CD4-positive, alpha-beta memory T cell (primary cell): Measurements from ENCODE around the gene POLN. TPM values are rescaled to one million over a fixed set of nuclear protein-coding genes. Genes with fewer than 3 reads are reported as not detected.

Source experiments
- CTCF ChIA-PET: fragments of 350-600 bp; sonication (Branson Sonifier 250); formaldehyde crosslinking; loops from one replicate; lab custom pipeline; 2021; ENCODE audit warnings: inconsistent platforms; ENCODE audit not compliant: partially characterized antibody; lab: Charles Lee
- POLR2A ChIA-PET: fragments of 350-600 bp; sonication (Branson Sonifier 250); formaldehyde crosslinking; loops from one replicate; lab custom pipeline; 2021; ENCODE audit not compliant: partially characterized antibody; lab: Charles Lee
- DNase-seq, 5 donors: peaks; one replicate each; pipeline versions ENCODE4 v3.0.0 to v3.0.0-alpha.2; 2020 to 2022; ENCODE audit warnings: mixed read lengths in 1 of 5
- H3K27ac ChIP-seq: one replicate; pipeline ENCODE4 v1.7.0; 2013; ENCODE audit warnings: low read depth, low read length
- H3K27me3 ChIP-seq: 2 replicates; pipeline ENCODE4 v1.7.0; 2013; ENCODE audit warnings: mild to moderate bottlenecking, low read length, moderate library complexity; ENCODE audit not compliant: insufficient read depth
- H3K36me3 ChIP-seq: 2 replicates; pipeline ENCODE4 v1.7.0; 2013; ENCODE audit warnings: mild to moderate bottlenecking, low read length, moderate library complexity; ENCODE audit not compliant: insufficient read depth
- H3K4me1 ChIP-seq: 2 replicates; pipeline ENCODE4 v1.7.0; 2013; ENCODE audit warnings: mild to moderate bottlenecking, low read length, moderate library complexity; ENCODE audit not compliant: insufficient read depth
- H3K4me3 ChIP-seq, 2 donors: one replicate each; pipeline ENCODE4 v1.7.0; 2013; ENCODE audit warnings: low read length in 2 of 2, mild to moderate bottlenecking in 1 of 2
- H3K9me3 ChIP-seq, 2 donors: one replicate each; pipeline ENCODE4 v1.7.0; 2013; ENCODE audit warnings: low read length in 2 of 2, control low read depth in 1 of 2; ENCODE audit not compliant: control insufficient read depth in 1 of 2
- H3K27ac Mint-ChIP-seq, 7 donors: one replicate each; pipeline ENCODE4 v1.8.0; 2020 to 2021; ENCODE audit warnings: mixed read lengths in 7 of 7, mild to moderate bottlenecking in 6 of 7, inconsistent platforms in 3 of 7, moderate library complexity in 3 of 7
- H3K27me3 Mint-ChIP-seq, 2 donors: one replicate each; pipeline ENCODE4 v1.8.0; 2020 to 2021; ENCODE audit warnings: mixed read lengths in 2 of 2
- H3K36me3 Mint-ChIP-seq, 2 donors: one replicate each; pipeline ENCODE4 v1.8.0; 2020 to 2021; ENCODE audit warnings: mixed read lengths in 2 of 2, inconsistent platforms in 1 of 2, mild to moderate bottlenecking in 1 of 2
- H3K4me1 Mint-ChIP-seq, 4 donors: one replicate each; pipeline ENCODE4 v1.8.0; 2020 to 2021; ENCODE audit warnings: mixed read lengths in 4 of 4, mild to moderate bottlenecking in 1 of 4
- H3K4me3 Mint-ChIP-seq, 8 donors: one replicate each; pipeline ENCODE4 v1.8.0; 2020 to 2021; ENCODE audit warnings: mixed read lengths in 8 of 8, mild to moderate bottlenecking in 7 of 8, moderate library complexity in 6 of 8, inconsistent platforms in 3 of 8
- H3K9me3 Mint-ChIP-seq, 8 donors: one replicate each; pipeline ENCODE4 v1.8.0; 2020 to 2021; ENCODE audit warnings: mixed read lengths in 8 of 8, mild to moderate bottlenecking in 5 of 8, inconsistent platforms in 3 of 8, moderate library complexity in 1 of 8
- intact Hi-C: fragments of 100-400 bp; cut with micrococcal nuclease; formaldehyde crosslinking; loops from one replicate; pipeline ENCODE4 v1.15.1; 2023
- polyA plus RNA-seq, 2 donors: library from polyadenylated mRNA; unstranded; fragments of 300-500 nt; fragmentation: Illumina TruSeq; gene quantifications; one replicate each; pipeline ENCODE4 v1.2.3, GENCODE V29; 2021
- total RNA-seq, 2 experiments: library from RNA; stranded (reverse); gene quantifications; one replicate each; pipeline ENCODE4 v1.2.3, GENCODE V29; 2021

POLN gene
- total and polyA plus RNA-seq, 4 experiments from 2014 or later: 0.24 to 4.4 (median 2.8) TPM

GRCh38 chr4:2193326-2193725 lies 48.6 kb downstream of the POLN start:
- Mint-ChIP-seq H3K9me3 (peaks cover 0 to 4% (median 0%) of the 10 kb centered on the region in 8 donors), H3K4me3 (no peak overlapping the region), H3K27ac (no peak overlapping the region), H3K4me1 (no peaks in the 10 kb centered on the region), H3K36me3 (peaks cover 9 to 28% of the 10 kb centered on the region in 2 donors), H3K27me3 (no peaks in the 10 kb centered on the region)
- Histone ChIP-seq H3K4me3 (no peak overlapping the region), H3K36me3 (peaks cover 5% of the 10 kb centered on the region), H3K4me1 (no peaks in the 10 kb centered on the region), H3K27ac (no peak overlapping the region), H3K9me3 (no peaks in the 10 kb centered on the region), H3K27me3 (no peaks in the 10 kb centered on the region)
- intact Hi-C loops: no loop called here
- no peak for DNase-seq
- ChIA-PET POLR2A (no interaction called here), CTCF (interaction anchor here (1.5 kb wide), 1 partner anchor 8 kb away, joined by 3 read pairs; no protein-coding TSS in a partner anchor)

GRCh38 chr4:2186865-2187172 lies 55.1 kb downstream of the POLN start:
- Histone ChIP-seq H3K4me3 (no peak overlapping the region), H3K36me3 (no peaks in the 10 kb centered on the region), H3K9me3 (peaks cover 0 to 6% of the 10 kb centered on the region in 2 donors), H3K4me1 (no peaks in the 10 kb centered on the region), H3K27ac (no peak overlapping the region), H3K27me3 (no peaks in the 10 kb centered on the region)
- Mint-ChIP-seq H3K27ac (no peak overlapping the region), H3K36me3 (peaks cover 18 to 48% of the 10 kb centered on the region in 2 donors), H3K9me3 (peaks cover 0 to 36% (median 17%) of the 10 kb centered on the region in 8 donors), H3K27me3 (peaks cover 0 to 1% of the 10 kb centered on the region in 2 donors), H3K4me3 (no peak overlapping the region), H3K4me1 (no peaks in the 10 kb centered on the region)
- POLR2A ChIA-PET: interaction anchor here (1.1 kb wide), 1 partner anchor 15 kb away, joined by 3 read pairs; no protein-coding TSS in a partner anchor
- CTCF ChIA-PET: no interaction called here
- intact Hi-C loops: no loop called here
- no peak for DNase-seq

- Histone ChIP-seq H3K4me3 (no peak overlapping the region), H3K27me3 (no peaks in the 10 kb centered on the region), H3K9me3 (peaks cover 0 to 6% of the 10 kb centered on the region in 2 donors), H3K4me1 (no peaks in the 10 kb centered on the region), H3K36me3 (no peaks in the 10 kb centered on the region), H3K27ac (no peak overlapping the region)
- intact Hi-C loops: no loop called here
- H3K4me1 Mint-ChIP-seq: no peaks in the 10 kb centered on the region
- CTCF ChIA-PET: no interaction called here
- H3K9me3 Mint-ChIP-seq: peaks cover 0 to 36% (median 17%) of the 10 kb centered on the region in 8 donors
- DNase-seq: no peak
- H3K36me3 Mint-ChIP-seq: peaks cover 18 to 47% of the 10 kb centered on the region in 2 donors
- H3K27me3 Mint-ChIP-seq: peaks cover 1 to 3% of the 10 kb centered on the region in 2 donors
- H3K4me3 Mint-ChIP-seq: no peak overlapping the region
- POLR2A ChIA-PET: no interaction called here
- no peak overlapping the region for H3K27ac Mint-ChIP-seq
These were observed 55.6 kb downstream of the POLN start for GRCh38 chr4:2186133-2186864.

GRCh38 chr4:2183394-2183793 lies 58.5 kb downstream of the POLN start:
- DNase-seq: no peak
- POLR2A ChIA-PET: no interaction called here
- H3K27ac Mint-ChIP-seq: peak overlapping the region in 2 of 7 donors; percentile 3 to 43
- peaks cover 1 to 3% of the 10 kb centered on the region in 2 donors for H3K27me3 Mint-ChIP-seq
- CTCF ChIA-PET: no interaction called here
- H3K27ac ChIP-seq: no peak overlapping the region
- H3K9me3 Mint-ChIP-seq: peaks cover 0 to 36% (median 17%) of the 10 kb centered on the region in 8 donors
- intact Hi-C loops: no loop called here
- no peak overlapping the region for H3K4me3 ChIP-seq
- peaks cover 18 to 44% of the 10 kb centered on the region in 2 donors for H3K36me3 Mint-ChIP-seq
- no peaks in the 10 kb centered on the region for H3K27me3 ChIP-seq
- peaks cover 0 to 6% of the 10 kb centered on the region in 2 donors for H3K9me3 ChIP-seq
- no peak overlapping the region for H3K4me3 Mint-ChIP-seq
- H3K36me3 ChIP-seq: no peaks in the 10 kb centered on the region
- H3K4me1 ChIP-seq: no peaks in the 10 kb centered on the region
- no peaks in the 10 kb centered on the region for H3K4me1 Mint-ChIP-seq

GRCh38 chr4:2182994-2183393 lies 58.9 kb downstream of the POLN start:
- CTCF ChIA-PET: no interaction called here

GRCh38 chr4:2180410-2180809 lies 61.5 kb downstream of the POLN start:
- CTCF ChIA-PET: interaction anchor here (0.6 kb wide), 1 partner anchor 329 kb away, joined by 4 read pairs; no protein-coding TSS in a partner anchor
- Histone ChIP-seq H3K4me1 (no peaks in the 10 kb centered on the region), H3K27ac (no peak overlapping the region), H3K9me3 (no peaks in the 10 kb centered on the region), H3K27me3 (no peaks in the 10 kb centered on the region), H3K4me3 (no peak overlapping the region), H3K36me3 (no peaks in the 10 kb centered on the region)
- intact Hi-C loops: no loop called here
- DNase-seq: no peak
- Mint-ChIP-seq H3K27me3 (peaks cover 1 to 3% of the 10 kb centered on the region in 2 donors), H3K36me3 (peaks cover 8 to 21% of the 10 kb centered on the region in 2 donors), H3K27ac (no peak overlapping the region), H3K9me3 (peaks cover 0 to 12% (median 2%) of the 10 kb centered on the region in 8 donors), H3K4me1 (no peaks in the 10 kb centered on the region), H3K4me3 (no peak overlapping the region)
- POLR2A ChIA-PET: no interaction called here

More at GRCh38 chr4:2182994-2183393, 58.9 kb downstream of the POLN start:
- no peaks in the 10 kb centered on the region for H3K27me3 ChIP-seq
- Mint-ChIP-seq H3K9me3 (peaks cover 0 to 34% (median 17%) of the 10 kb centered on the region in 8 donors), H3K27ac (no peak overlapping the region), H3K4me3 (no peak overlapping the region), H3K36me3 (peaks cover 18 to 42% of the 10 kb centered on the region in 2 donors), H3K27me3 (peaks cover 1 to 3% of the 10 kb centered on the region in 2 donors), H3K4me1 (no peaks in the 10 kb centered on the region)
- no peak for DNase-seq
- no peaks in the 10 kb centered on the region for H3K36me3 ChIP-seq
- intact Hi-C loops: no loop called here
- POLR2A ChIA-PET: no interaction called here
- H3K4me3 ChIP-seq: no peak overlapping the region
- no peaks in the 10 kb centered on the region for H3K4me1 ChIP-seq
- no peak overlapping the region for H3K27ac ChIP-seq
- H3K9me3 ChIP-seq: peaks cover 0 to 6% of the 10 kb centered on the region in 2 donors

- Mint-ChIP-seq H3K9me3 (peaks cover 0 to 8% (median 1%) of the 10 kb centered on the region in 8 donors), H3K36me3 (peaks cover 4 to 14% of the 10 kb centered on the region in 2 donors), H3K4me3 (no peak overlapping the region), H3K4me1 (no peaks in the 10 kb centered on the region), H3K27me3 (peaks cover 1 to 3% of the 10 kb centered on the region in 2 donors), H3K27ac (no peak overlapping the region)
- CTCF ChIA-PET: no interaction called here
- intact Hi-C loops: no loop called here
- Histone ChIP-seq H3K4me1 (no peaks in the 10 kb centered on the region), H3K4me3 (no peak overlapping the region), H3K9me3 (no peaks in the 10 kb centered on the region), H3K27me3 (no peaks in the 10 kb centered on the region), H3K36me3 (no peaks in the 10 kb centered on the region), H3K27ac (no peak overlapping the region)
- POLR2A ChIA-PET: no interaction called here
- no peak for DNase-seq
These were observed 62.2 kb downstream of the POLN start for GRCh38 chr4:2179717-2180116.
